PFSK-1 (cell line): ENCODE data around the gene NMUR2.

ENCODE experiments used
- FOXP2 ChIP-seq: optimal IDR thresholded peaks from 2 replicates; pipeline ENCODE3; 2011; ENCODE audit warnings: borderline replicate concordance, control low read depth, inconsistent platforms; ENCODE audit not compliant: insufficient read depth; ENCODE audit errors: extremely low read length, extremely low read depth
- POLR2AphosphoS5 ChIP-seq: IDR thresholded peaks from 2 replicates; pipeline ENCODE4 v1.6.1; 2012; ENCODE audit warnings: low read depth, mild to moderate bottlenecking, control low read depth, low read length, moderate library complexity
- REST ChIP-seq, 2 experiments: IDR thresholded peaks; 2 replicates each; pipeline versions ENCODE4 v1.6.1 to v1.8.0; 2011 to 2012; ENCODE audit warnings: low read depth in 2 of 2, low read length in 2 of 2, control low read depth in 1 of 2, inconsistent platforms in 1 of 2, mild to moderate bottlenecking in 1 of 2, moderate library complexity in 1 of 2; ENCODE audit not compliant: insufficient read depth in 1 of 2
- SIN3A ChIP-seq: IDR thresholded peaks from 2 replicates; pipeline ENCODE4 v1.6.1; 2012; ENCODE audit warnings: mild to moderate bottlenecking, low read length, moderate library complexity, borderline replicate concordance; ENCODE audit not compliant: insufficient read depth
- TAF1 ChIP-seq: IDR thresholded peaks from 2 replicates; pipeline ENCODE4 v1.6.1; 2012; ENCODE audit warnings: low read length, control low read depth, borderline replicate concordance; ENCODE audit not compliant: insufficient read depth

Gene NMUR2

GRCh38 chr5:152406082-152406481, 1.0 kb upstream of the NMUR2 start:
- TF ChIP-seq FOXP2 (no peak), POLR2AphosphoS5 (no peak), SIN3A (no peak), REST (IDR thresholded peaks at IDR 0.05; ENCODE audit: insufficient read depth in 1 of 2, low read depth in 2 of 2, low read length in 2 of 2) (no peak), TAF1 (no peak)

GRCh38 chr5:152404494-152404893, 585 bp downstream of the NMUR2 start:
- TF ChIP-seq TAF1 (no peak), SIN3A (no peak), POLR2AphosphoS5 (no peak), FOXP2 (no peak), REST (IDR thresholded peaks at IDR 0.05; ENCODE audit: insufficient read depth in 1 of 2, low read depth in 2 of 2, low read length in 2 of 2) (no peak)

- TF ChIP-seq SIN3A (no peak), POLR2AphosphoS5 (no peak)
These were observed 2.0 kb downstream of the NMUR2 start for GRCh38 chr5:152403046-152403445.

GRCh38 chr5:152400846-152401245, 4.2 kb downstream of the NMUR2 start:
- no peak for TF ChIP-seq POLR2AphosphoS5

GRCh38 chr5:152397581-152397980, 7.5 kb downstream of the NMUR2 start:
- TF ChIP-seq POLR2AphosphoS5 = no peak
- no peak for TF ChIP-seq SIN3A
- no peak for TF ChIP-seq FOXP2

- no peak for TF ChIP-seq TAF1
These were observed 11.6 kb downstream of the NMUR2 start for GRCh38 chr5:152393441-152393840.

- TF ChIP-seq SIN3A (no peak), REST (IDR thresholded peaks at IDR 0.05; ENCODE audit: insufficient read depth in 1 of 2, low read depth in 2 of 2, low read length in 2 of 2) (no peak), TAF1 (no peak)
These were observed 15.8 kb downstream of the NMUR2 start for GRCh38 chr5:152389208-152389849.

GRCh38 chr5:152388610-152389009, 16.5 kb downstream of the NMUR2 start:
- TF ChIP-seq TAF1 = no peak
- TF ChIP-seq SIN3A = no peak
- TF ChIP-seq POLR2AphosphoS5 = no peak
- no peak for TF ChIP-seq REST (IDR thresholded peaks at IDR 0.05; ENCODE audit: insufficient read depth in 1 of 2, low read depth in 2 of 2, low read length in 2 of 2)
- no peak for TF ChIP-seq FOXP2
